ENCODE measurements around the gene APBA2.

APBA2 gene

DNA sequence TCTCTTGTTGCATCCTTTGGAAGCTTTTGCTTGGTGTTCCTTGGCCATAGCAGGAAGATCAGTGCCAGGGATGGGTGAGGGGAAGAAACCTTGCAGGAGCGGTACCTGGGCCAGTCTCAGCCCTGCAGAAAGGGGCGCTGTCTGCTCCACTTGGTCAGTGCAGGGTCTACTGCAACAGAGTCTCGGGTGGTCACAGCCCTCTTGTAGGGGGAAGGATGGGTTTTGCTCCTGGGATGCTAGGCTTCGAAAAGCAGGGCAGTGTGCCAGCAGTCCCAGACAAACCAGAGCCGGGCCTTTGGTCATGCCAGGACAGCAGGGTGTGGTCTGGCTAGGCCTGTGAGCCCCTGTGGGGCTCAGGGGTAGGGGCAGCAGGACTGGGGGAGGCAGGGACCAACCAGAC lies 186.7 kb downstream of the APBA2 start:
- in situ Hi-C loops (cut with MboI; ENCODE audit: low sequenced_read_pairs): no loop called here

DNA sequence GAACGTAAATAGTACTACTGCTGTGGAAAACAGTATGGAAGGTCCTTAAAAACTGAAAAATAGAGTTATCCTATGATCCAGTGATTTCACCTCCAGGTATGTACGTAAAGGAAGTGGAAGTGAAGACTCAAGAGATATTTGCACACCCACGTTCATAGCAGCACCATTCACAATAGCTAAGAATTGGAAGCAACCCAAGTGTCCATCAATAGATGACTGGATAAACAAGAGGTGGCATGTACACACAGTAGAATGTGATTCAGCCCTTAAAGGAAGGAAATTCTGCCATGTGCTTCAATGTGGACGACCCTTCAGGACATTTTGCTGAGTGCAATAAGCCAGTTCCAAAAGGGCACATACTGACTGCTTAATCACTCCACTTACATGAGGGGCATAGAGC lies 188.3 kb downstream of the APBA2 start:
- in situ Hi-C loops (cut with MboI; ENCODE audit: low sequenced_read_pairs): no loop called here

DNA sequence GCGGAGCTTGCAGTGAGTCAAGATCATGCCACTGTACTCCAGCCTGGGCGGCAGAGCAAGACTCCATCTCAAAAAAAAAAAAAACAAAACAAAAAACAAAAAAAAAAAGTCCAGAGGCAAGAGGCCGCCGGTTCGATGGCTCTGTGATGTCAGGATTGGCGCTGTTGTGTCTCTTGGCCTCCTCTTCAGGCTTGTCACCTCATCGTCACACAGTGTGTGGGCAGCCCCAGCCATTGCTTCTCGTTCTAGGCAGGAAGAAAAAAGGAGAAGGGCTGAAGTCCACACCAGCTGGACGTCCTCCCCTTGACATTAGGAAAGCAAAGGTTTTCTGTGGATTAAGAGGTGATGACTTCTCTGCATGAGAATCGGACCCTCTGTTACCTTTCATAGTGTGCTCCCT lies 192.8 kb downstream of the APBA2 start:
- in situ Hi-C loops (cut with MboI; ENCODE audit: low sequenced_read_pairs): no loop called here

DNA sequence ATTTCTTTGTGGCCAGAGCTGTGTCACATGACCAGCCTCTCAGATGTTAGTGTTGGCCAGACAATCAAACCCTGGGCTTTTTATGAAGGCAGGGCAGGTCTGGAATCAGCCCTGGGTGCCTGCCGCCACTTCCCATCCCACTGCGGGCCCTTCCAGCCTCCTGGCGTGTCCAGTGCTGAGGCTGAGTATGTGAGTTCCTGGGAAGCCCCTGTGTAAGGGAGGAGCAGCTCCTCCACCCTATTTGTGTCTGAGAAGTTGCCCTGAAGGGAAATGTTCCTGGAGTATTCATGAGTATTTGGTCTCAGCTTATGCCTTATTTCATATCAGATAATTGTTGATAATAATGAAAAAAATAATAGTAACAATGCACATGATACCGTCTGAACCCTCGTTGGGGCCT lies 193.7 kb downstream of the APBA2 start:
- in situ Hi-C loops (cut with MboI; ENCODE audit: low sequenced_read_pairs): no loop called here

DNA sequence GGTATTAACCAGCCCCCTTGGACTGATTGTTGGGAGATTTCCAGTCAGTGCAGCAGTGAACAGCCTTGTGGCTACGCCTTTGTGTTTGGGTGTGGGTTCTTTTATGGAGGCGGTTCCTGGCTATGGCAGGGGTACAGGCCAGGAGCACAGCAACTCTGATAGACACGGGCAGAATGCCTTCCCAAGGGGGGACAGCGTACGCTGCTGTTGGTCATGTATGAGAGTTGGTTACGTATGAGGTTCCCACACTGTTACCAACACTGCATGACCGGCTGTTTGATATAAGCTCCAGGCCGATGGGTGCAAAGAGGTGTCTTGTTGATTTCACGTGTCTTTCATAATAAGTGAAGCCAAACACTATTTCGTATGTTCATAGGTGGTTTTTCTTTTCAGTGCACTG lies 196.0 kb downstream of the APBA2 start:
- in situ Hi-C loops (cut with MboI; ENCODE audit: low sequenced_read_pairs): no loop called here

DNA sequence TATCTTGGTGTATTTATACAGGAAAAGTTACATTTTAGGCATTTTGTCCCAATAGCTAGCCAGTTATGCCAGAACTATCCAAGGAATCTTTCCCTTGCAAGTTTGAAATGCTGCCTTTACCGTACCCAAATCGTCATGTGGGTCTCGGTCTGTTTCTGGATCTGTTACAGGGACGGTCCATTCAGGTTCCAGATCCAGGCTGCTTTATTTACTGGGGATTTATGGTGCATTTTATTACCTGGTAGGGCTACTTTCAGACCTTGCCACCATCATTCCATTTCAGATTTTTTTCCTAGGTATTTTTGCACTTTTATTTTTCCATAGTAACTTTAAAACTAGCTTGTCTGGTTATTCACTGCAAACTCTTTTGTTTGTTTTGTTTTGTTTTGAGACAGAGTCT lies 197.4 kb downstream of the APBA2 start:
- in situ Hi-C loops (cut with MboI; ENCODE audit: low sequenced_read_pairs): no loop called here

DNA sequence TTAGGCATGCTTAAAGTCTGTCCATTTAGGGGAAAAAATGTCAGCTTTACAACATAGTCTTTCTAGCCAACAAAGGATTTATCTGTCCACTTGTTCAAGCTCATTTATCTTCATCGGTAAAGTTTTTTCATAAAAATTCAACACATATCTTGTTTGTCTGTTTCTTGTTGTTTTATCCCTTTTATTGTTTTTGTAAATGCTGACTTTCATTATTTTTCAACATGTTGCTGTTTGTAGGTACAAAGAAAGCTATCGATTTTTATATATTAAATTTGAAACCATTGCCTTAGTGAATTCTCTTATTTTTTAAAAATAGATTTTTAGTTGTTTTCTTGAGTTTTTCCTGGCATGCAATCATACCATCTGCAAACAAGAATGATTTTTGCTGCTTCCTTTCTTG lies 198.1 kb downstream of the APBA2 start:
- in situ Hi-C loops (cut with MboI; ENCODE audit: low sequenced_read_pairs): no loop called here

DNA sequence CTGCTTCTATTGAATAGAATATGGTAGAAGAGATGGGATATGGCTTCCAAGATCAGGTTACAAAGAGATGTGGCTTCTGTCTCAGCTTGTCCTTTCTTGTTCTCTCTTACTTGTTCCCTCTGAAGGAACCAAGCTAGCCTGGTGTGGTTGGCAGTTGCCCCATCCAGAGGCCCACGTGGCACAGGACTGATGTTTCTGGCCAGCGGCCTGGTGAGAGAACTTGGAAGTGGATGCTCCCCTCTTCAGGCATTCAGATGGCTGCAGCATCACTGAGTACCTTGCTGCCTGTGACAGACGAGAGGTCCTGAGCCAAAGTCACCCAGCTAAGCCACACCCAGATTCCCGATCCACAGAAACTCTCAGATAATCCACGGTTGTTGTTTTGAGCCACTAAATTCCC lies 200.2 kb downstream of the APBA2 start:
- in situ Hi-C loops (cut with MboI; ENCODE audit: low sequenced_read_pairs): no loop called here

DNA sequence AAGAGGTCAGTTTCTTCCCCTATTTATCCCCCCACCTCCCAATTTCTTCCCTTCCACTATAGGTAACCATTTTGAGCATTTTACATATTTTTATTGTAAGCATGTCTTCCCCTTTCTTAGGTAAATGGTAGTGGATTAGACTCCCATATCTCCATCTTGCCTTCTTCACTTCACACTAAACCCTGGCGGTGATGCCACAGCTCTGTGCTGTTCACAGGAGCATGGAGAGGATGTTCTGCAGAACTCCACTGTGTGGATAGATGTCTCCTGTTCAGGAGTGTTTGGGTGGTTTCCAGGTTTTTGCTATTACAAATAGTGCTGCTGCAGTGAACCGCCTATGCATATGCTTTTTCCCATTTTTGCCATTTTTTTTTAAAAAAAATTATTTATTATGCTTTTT lies 201.1 kb downstream of the APBA2 start:
- in situ Hi-C loops (cut with MboI; ENCODE audit: low sequenced_read_pairs): no loop called here

DNA sequence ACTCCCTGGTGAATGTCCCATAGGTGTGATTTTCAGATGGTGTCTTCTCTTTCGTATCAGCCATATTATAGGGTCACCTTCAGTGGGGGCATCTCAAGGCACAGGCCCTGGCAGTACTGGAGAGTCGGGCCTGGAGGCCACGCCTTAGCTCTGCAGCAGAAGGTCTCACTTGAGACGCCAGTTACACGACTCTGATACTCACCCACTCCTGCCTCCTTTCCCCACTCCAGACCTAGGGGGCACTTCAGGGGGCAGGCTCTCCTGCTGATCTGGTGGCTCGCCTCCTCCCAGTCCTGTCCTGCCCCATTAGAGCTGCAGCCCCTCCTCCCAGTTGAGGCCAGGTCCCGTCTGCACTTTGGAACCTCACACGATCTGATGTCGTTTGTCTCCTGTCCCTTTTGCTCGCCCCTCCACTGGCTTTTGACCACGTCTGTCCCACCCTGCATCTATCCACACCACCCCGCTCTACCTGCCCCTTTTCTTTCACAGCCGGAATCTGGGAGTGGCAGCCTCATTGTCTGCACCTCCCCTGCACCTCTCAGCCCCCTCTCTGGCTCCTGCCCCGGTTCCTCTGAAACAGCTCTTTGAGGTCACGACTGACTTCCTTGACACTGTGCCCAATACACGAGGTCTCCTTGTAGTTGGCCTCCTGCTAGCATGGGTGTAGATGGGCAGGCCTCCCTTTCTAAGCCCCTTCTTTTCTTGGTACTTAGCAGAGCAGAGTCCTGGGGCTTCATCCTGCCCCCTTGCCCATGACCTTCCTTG lies 201.9 kb downstream of the APBA2 start:
- in situ Hi-C loops (cut with MboI; ENCODE audit: low sequenced_read_pairs): no loop called here

DNA sequence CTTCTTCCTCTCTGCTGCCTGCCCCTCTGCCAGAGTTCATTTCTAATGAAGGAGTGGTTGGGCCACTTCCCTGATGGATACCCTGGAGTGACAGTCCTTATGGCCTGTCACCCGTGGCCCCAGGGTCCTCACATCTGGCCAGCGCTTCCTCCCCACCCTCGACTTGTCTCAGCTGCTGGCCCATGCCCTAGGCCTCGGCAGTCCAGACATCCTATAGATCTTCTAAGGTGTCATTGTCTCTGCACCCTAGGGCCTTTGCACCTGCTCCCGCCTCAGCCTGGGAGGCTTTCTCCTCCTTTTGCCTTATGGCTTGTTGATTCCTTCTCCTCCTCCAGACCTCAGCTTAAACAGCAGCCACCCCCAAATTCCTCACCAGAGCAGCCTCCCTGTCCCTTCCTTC lies 202.9 kb downstream of the APBA2 start:
- in situ Hi-C loops (cut with MboI; ENCODE audit: low sequenced_read_pairs): no loop called here

DNA sequence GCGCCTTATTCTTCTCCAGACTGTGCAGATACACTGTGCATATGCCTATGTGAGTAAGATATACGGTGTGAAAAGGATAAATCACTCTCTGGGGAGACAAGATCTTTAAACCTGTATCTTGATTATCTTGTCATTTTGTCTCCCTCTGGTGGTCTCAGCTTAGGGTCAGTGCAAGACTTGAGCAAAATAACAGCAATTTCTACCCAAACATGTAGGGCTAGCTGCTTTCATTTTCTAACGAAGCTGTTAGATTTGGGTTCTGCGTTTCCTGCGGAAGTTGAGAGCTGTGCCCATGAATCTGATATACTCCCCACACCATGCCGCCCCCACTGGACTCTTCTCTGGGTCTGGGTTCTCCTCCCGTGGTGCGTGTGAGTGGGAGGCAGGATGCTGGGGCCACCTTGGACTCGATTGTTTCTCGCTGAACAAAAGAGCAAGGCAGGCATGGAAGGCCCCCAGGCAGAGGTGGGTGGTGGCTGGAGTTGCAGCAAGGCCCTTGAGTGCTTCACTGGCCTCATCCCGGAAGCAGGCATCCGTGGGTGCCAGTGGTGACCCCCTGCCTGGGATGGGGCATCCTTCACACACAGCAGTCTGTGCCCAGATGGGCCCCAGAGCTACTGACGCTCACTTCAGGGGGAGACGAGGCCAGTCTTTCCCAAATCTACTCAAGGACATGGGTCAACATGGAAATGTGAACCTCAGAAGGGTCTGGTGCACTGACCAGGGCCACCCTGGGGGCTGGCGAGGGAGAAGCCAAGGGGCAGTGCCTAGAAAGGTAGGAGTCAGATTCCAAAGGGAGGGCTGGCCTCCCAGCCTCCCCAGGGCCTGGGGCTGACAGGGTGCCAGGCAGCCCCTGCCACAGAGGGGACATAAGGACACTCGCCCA lies 204.2 kb downstream of the APBA2 start:
- in situ Hi-C loops (cut with MboI; ENCODE audit: low sequenced_read_pairs): no loop called here

DNA sequence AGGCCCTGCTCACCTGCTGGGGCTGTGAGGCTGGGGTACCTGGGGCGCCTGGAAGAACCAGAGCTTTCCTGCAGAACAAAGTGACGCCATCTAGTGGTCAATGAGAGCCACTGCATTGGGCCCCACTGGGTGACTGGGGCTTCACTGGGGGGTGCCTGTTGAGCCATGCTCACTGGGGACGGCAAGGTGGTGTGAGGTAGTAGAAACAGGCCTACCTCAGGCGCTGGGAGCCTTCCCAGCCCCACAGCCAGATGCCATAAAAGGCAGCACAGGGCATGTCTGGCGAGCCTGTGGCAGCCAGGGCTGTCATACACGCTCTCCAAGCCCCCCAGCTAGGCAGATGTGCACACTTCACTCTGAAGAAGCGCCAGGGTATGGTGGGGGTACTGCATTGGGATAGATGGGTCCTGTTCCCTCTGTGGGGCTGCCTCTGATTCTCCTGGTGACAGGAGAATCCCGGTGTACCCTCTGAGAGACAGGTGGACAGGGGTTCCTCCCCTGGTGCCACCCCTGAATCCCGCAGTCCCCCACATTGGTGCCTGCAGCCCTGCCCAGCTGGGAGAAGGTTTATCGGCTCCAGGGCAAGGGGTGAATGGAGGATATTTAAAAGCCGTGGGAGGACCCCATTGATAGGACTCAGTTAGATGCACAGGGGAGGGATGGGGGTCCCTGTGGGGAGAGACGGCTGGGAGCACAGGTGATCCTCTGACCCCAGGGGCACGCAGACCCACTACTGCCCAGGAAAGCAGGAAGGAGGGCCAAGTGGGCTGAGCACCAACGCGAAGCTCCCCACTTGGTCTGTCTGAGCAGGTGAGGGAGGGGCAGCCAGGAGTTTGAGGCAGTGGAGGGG lies 205.1 kb downstream of the APBA2 start:
- in situ Hi-C loops (cut with MboI; ENCODE audit: low sequenced_read_pairs): no loop called here

DNA sequence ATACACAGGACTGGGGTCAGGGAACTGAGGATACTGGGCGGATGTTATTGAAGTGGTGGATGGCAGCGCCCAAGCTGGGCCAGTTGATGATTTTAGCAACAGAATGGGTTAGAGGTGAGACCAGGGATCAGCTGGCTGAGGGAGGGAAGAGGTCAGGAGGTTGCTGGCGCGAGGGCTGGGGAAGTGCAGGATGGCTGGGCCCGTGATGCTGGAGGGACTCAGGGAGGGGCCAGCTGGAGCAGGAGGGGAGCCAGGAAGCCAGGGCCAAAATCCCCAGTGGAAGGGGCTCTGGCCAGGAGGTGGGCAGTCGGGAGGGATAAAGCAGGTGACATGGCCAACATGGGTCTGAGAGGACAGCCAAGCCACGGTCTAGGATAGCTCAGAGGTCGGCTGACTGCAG lies 205.9 kb downstream of the APBA2 start:
- in situ Hi-C loops (cut with MboI; ENCODE audit: low sequenced_read_pairs): no loop called here

DNA sequence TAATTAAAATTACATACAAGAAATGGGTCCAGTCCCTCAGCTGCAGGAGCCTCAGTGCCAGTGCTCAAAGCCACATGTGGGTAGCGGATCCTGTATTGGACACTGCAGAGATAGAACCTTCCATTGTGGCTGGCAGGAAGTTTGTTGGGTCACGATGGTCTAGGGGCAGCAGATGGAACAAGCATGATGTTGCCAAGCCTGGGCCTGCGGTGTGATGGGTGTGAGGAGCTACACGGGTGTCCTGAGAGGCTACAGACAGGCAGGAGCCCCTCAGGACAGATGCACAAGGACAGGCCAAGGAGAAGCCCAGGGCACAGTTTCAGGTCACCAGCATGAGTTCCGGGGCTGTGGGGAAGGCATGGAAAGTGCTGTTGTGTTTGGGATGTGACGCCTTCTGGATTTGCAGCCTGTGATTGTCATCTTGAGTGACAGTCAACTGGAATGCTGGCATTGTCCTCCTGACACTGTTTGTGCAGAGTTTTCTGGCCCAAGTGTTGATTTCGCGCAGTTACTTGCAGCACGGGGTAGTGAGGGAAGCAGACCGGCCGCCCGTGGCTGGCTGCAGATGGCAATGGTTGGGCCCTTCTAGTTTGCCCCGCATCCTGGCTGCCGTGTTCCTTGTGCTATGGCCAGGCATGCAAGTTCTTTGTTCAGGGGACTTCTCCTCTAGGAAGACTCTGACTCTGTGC lies 206.7 kb downstream of the APBA2 start:
- in situ Hi-C loops (cut with MboI; ENCODE audit: low sequenced_read_pairs): no loop called here

DNA sequence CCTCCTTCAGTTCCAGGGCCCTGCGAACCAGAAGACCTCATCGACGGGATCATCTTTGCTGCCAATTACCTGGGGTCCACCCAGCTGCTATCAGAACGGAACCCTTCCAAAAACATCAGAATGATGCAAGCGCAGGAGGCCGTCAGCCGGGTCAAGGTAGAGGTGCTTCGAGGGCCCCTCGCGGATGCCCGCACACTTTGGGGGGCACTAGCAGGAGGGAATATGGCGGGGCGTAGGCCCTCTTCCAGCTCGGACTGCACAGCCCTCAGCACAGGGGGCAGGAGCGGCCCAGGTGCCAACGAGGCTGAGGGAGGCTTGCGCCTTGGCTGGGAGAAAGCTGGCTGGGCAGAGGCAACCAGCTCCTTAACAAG lies 207.3 kb downstream of the APBA2 start:
- in situ Hi-C loops (cut with MboI; ENCODE audit: low sequenced_read_pairs): no loop called here

DNA sequence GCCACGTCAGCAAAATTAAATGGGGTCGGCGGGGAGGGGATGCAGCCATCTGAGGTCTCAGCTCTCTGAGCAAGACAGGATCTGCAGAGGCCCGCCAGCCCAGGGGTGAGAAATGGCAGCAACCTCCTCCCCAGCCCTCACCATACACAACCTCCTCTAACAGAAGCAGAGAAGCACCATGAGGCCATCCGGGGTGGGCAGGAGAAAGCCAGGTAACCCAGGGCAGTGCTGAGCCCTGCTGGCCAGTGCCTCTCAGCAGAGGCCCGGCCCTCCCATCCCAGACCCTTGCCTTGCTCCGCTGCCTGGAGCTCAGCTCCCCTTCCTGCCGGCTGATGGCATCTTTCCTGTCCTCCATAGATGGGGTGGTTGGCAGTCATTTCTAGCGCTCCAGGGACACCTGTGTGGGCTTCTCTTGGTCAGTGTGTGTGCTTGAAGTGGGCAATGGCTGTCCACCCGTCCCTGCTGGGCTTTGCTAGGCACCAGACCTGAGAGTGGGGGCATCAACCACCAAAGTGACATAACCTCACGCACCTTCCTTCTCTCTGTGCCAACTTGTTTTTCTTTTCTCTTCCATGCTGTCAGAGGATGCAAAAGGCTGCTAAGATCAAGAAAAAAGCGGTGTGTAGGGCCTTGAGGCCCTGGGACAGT lies 208.0 kb downstream of the APBA2 start:
- in situ Hi-C loops (cut with MboI; ENCODE audit: low sequenced_read_pairs): no loop called here

DNA sequence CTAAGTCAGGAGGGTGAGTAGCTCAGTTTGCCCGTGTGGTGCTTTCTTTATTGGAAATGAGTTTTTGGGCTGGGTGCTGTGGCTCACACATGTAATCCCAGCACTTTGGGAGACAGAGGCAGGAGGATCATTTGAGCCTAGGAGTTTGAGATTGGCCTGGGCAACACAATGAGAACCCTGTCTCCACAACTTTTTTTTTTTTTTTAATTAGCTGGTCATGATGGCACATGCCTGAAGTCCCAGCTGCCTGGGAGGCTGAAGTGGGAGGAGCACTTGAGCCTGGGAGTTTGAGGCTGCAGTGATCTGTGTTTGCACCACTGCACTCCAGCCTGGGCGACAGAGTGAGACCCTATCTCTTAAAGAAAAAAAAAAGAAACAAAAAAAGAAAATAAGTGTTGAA lies 208.9 kb downstream of the APBA2 start:
- in situ Hi-C loops (cut with MboI; ENCODE audit: low sequenced_read_pairs): no loop called here

DNA sequence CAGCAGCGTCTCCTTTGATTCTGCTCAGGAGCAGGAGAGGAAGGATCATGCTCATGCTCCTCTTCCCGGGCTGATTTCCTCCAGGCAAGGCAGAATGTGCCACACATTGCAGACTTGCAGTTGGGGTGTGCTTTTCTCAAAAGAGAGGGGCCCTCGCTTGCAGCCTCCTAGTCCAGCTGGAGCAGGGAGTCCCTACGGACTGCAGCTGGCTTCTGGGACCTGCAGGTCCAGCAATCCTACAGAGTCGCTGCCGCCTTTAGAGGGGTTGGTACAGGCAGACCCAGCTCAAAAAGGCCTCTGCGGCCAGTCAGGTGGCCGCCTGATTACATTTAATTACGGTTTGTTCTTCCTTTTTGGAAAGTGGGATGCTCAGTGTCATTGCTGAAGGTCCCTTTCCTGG lies 210.0 kb downstream of the APBA2 start:
- in situ Hi-C loops (cut with MboI; ENCODE audit: low sequenced_read_pairs): no loop called here

DNA sequence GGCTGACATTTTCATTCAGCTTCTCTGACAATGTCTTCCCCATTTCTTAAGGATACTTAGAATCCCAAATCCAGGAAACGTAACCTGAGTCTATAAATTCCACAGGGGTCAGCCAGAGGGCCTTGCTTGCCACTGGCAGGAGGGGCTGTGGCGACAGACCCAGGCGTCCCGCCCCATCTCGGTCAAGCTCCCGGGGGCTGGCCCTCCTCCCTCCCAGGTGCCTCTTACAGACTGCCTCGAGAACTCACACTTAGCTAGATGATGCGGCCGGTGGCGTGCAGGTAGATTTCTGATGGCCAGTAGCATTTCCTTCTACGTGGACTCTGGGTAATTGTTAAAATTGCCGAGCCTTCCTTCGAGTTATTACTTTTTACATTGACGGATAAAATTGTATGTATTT lies 211.4 kb downstream of the APBA2 start:
- in situ Hi-C loops (cut with MboI; ENCODE audit: low sequenced_read_pairs): no loop called here

All from HL-60/S4 treated with retinoic acid at 250 ng/mL for 4 days and 3 days (cell line).